Neural cell (in vitro differentiated cells): ENCODE measurements around the gene FAM76B. TPM values are rescaled to one million over a fixed set of nuclear protein-coding genes. Genes with fewer than 3 reads are reported as not detected.

Source experiments
- H2AFZ ChIP-seq: fragments of 200-600, 300-800 bp; sonication (generic), shearing (Covaris generic); 2 replicates; pipeline ENCODE4 v1.6.0; 2014; ENCODE audit warnings: low read depth, mild to moderate bottlenecking, antibody characterized with exemption, low read length, moderate library complexity
- H3F3A ChIP-seq: fragments of 200-600 bp; shearing (Covaris generic); 2 replicates; pipeline ENCODE4 v1.6.1; 2016; ENCODE audit warnings: mild to moderate bottlenecking, moderate library complexity, mixed read lengths, antibody characterized with exemption, low read length; ENCODE audit not compliant: insufficient read depth, poor library complexity, severe bottlenecking
- H3K27ac ChIP-seq: fragments of 200-600, 300-800 bp; sonication (generic), shearing (Covaris generic); 2 replicates; pipeline ENCODE4 v1.5.1; 2014; ENCODE audit warnings: mild to moderate bottlenecking, low read length, moderate library complexity
- H3K27me3 ChIP-seq: fragments of 300-800, 200-600 bp; sonication (generic), shearing (Covaris generic); 2 replicates; pipeline ENCODE4 v1.6.0; 2014; ENCODE audit warnings: mild to moderate bottlenecking, low read depth, low read length, moderate library complexity; ENCODE audit not compliant: insufficient read depth
- H3K36me3 ChIP-seq: fragments of 300-800, 200-600 bp; sonication (generic), shearing (Covaris generic); 2 replicates; pipeline ENCODE4 v1.5.1; 2014; ENCODE audit warnings: mild to moderate bottlenecking, antibody characterized with exemption, low read length, moderate library complexity; ENCODE audit not compliant: insufficient read depth
- H3K4me2 ChIP-seq: fragments of 300-800, 200-600 bp; sonication (generic), shearing (Covaris generic); 2 replicates; pipeline ENCODE4 v1.6.0; 2014; ENCODE audit warnings: mild to moderate bottlenecking, low read length
- H3K4me3 ChIP-seq: fragments of 300-800, 200-600 bp; sonication (generic), shearing (Covaris generic); 2 replicates; pipeline ENCODE4 v1.5.1; 2014; ENCODE audit warnings: mild to moderate bottlenecking, low read length, moderate library complexity
- H3K79me2 ChIP-seq: fragments of 200-600 bp; shearing (Covaris generic); replicated peaks from 2 replicates; pipeline ENCODE4 v1.6.0; 2014; ENCODE audit warnings: mild to moderate bottlenecking, low read length, moderate library complexity; ENCODE audit not compliant: insufficient read depth
- H3K9ac ChIP-seq: fragments of 300-800, 200-600 bp; sonication (generic), shearing (Covaris generic); 2 replicates; pipeline ENCODE4 v1.6.1; 2016; ENCODE audit warnings: mild to moderate bottlenecking, low read length, mixed read lengths
- H3K9me2 ChIP-seq: fragments of 200-600 bp; shearing (Covaris generic); 2 replicates; pipeline ENCODE4 v1.6.1; 2016; ENCODE audit warnings: mild to moderate bottlenecking, low read length, mixed read lengths; ENCODE audit not compliant: insufficient read depth
- H3K9me3 ChIP-seq: fragments of 200-600, 300-800 bp; sonication (generic), shearing (Covaris generic); 2 replicates; pipeline ENCODE4 v1.6.1; 2016; ENCODE audit warnings: mild to moderate bottlenecking, mixed run types, low read length, moderate library complexity, mixed read lengths
- H4K20me1 ChIP-seq: fragments of 200-600 bp; shearing (Covaris generic); 2 replicates; pipeline ENCODE4 v1.6.1; 2016; ENCODE audit warnings: mild to moderate bottlenecking, mixed run types; ENCODE audit not compliant: insufficient read depth
- EP300 ChIP-seq: fragments of 450-650 bp; conservative IDR thresholded peaks from 2 replicates; pipeline ENCODE4 v1.6.1; 2014; ENCODE audit warnings: antibody characterized with exemption, mild to moderate bottlenecking, moderate library complexity; ENCODE audit not compliant: poor library complexity, severe bottlenecking
- POLR2AphosphoS5 ChIP-seq: IDR thresholded peaks from 2 replicates; pipeline ENCODE4 v1.6.1; 2012
- RAD21 ChIP-seq: fragments of 450-650 bp; conservative IDR thresholded peaks from 2 replicates; pipeline ENCODE4 v1.6.1; 2014; ENCODE audit warnings: antibody characterized with exemption, mild to moderate bottlenecking, moderate library complexity
- SMC3 ChIP-seq: fragments of 450-650 bp; conservative IDR thresholded peaks from 2 replicates; pipeline ENCODE4 v1.6.1; 2014; ENCODE audit warnings: antibody characterized with exemption, mild to moderate bottlenecking, moderate library complexity; ENCODE audit not compliant: poor library complexity
- TAF1 ChIP-seq: IDR thresholded peaks from 2 replicates; pipeline ENCODE4 v1.6.1; 2012; ENCODE audit warnings: low read depth
- polyA plus RNA-seq: library from polyadenylated mRNA; depleted of rRNA; stranded (reverse); fragments of >200 nt; gene quantifications from 2 replicates; pipeline ENCODE4 v1.2.3, GENCODE V29; 2014
- TF ChIP-seq, protein P1 (sequence below): IDR thresholded peaks from 2 replicates; pipeline ENCODE4 v1.6.1; 2012; ENCODE audit warnings: borderline replicate concordance
- TF ChIP-seq, protein P2 (sequence below): fragments of 450-650 bp; IDR thresholded peaks from 2 replicates; pipeline ENCODE4 v1.5.1; 2014; ENCODE audit warnings: antibody characterized with exemption, mild to moderate bottlenecking, moderate library complexity; ENCODE audit not compliant: poor library complexity, severe bottlenecking

The FAM76B gene
- polyA plus RNA-seq, 1 donor from 2014 or later, result 139 TPM

DNA sequence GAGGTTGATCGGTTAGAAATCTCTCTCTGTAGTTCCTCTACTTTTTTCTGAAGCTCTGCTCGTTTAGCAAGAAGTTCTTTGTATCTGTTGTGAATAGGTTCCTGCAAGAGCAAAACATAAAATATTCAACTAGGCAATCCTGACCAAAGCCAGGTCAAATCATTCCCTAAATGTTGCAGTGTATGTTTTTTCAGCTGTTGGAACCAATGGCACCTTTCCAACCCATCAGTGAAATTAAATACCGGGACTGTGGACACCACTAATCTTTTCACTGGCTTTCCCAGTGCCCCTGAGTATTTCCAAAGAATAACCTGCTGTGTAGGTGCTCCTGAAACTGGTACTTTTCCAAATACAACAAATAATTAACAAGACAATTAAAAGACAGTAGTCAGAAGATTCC is 45.8 kb upstream of the FAM76B start:
- no peak for TF ChIP-seq SMC3
- no peak for TF ChIP-seq EP300
- TF ChIP-seq, protein P1, sequence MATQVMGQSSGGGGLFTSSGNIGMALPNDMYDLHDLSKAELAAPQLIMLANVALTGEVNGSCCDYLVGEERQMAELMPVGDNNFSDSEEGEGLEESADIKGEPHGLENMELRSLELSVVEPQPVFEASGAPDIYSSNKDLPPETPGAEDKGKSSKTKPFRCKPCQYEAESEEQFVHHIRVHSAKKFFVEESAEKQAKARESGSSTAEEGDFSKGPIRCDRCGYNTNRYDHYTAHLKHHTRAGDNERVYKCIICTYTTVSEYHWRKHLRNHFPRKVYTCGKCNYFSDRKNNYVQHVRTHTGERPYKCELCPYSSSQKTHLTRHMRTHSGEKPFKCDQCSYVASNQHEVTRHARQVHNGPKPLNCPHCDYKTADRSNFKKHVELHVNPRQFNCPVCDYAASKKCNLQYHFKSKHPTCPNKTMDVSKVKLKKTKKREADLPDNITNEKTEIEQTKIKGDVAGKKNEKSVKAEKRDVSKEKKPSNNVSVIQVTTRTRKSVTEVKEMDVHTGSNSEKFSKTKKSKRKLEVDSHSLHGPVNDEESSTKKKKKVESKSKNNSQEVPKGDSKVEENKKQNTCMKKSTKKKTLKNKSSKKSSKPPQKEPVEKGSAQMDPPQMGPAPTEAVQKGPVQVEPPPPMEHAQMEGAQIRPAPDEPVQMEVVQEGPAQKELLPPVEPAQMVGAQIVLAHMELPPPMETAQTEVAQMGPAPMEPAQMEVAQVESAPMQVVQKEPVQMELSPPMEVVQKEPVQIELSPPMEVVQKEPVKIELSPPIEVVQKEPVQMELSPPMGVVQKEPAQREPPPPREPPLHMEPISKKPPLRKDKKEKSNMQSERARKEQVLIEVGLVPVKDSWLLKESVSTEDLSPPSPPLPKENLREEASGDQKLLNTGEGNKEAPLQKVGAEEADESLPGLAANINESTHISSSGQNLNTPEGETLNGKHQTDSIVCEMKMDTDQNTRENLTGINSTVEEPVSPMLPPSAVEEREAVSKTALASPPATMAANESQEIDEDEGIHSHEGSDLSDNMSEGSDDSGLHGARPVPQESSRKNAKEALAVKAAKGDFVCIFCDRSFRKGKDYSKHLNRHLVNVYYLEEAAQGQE, result no peak
- no peak for TF ChIP-seq TAF1
- TF ChIP-seq, protein P2, sequence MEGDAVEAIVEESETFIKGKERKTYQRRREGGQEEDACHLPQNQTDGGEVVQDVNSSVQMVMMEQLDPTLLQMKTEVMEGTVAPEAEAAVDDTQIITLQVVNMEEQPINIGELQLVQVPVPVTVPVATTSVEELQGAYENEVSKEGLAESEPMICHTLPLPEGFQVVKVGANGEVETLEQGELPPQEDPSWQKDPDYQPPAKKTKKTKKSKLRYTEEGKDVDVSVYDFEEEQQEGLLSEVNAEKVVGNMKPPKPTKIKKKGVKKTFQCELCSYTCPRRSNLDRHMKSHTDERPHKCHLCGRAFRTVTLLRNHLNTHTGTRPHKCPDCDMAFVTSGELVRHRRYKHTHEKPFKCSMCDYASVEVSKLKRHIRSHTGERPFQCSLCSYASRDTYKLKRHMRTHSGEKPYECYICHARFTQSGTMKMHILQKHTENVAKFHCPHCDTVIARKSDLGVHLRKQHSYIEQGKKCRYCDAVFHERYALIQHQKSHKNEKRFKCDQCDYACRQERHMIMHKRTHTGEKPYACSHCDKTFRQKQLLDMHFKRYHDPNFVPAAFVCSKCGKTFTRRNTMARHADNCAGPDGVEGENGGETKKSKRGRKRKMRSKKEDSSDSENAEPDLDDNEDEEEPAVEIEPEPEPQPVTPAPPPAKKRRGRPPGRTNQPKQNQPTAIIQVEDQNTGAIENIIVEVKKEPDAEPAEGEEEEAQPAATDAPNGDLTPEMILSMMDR, result no peak
- no peaks in the 10 kb centered on the region for H4K20me1 ChIP-seq
- no peaks in the 10 kb centered on the region for H3K79me2 ChIP-seq
- no peak overlapping the region for H3K27ac ChIP-seq
- H3K9me2 ChIP-seq, result no peaks in the 10 kb centered on the region
- H3K27me3 ChIP-seq, result no peaks in the 10 kb centered on the region
- H3K4me2 ChIP-seq, result no peak overlapping the region
- H2AFZ ChIP-seq, result no peak overlapping the region
- peaks cover 12% of the 10 kb centered on the region for H3K36me3 ChIP-seq
- no peak overlapping the region for H3K4me3 ChIP-seq
- no peaks in the 10 kb centered on the region for H3K9me3 ChIP-seq
- no peaks in the 10 kb centered on the region for H3F3A ChIP-seq
- no peak overlapping the region for H3K9ac ChIP-seq

DNA sequence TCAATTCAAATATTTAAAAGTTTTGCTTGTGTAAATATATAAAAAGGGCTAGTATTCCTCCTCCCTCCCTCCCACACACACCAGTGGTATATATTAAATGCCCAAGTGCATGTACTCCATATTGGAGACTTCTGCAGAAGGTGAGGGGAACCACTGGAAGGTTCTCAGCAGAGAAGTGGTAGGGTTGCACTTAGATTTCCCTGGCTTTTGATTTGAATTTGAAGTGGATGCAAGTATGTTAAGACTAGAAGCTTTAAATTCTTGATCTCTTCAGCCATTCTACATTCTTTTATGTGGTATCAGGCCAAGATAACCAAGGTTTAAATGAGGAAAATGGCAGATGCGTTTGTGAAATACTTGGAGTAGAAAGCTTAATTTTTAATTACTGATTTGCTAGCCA is 43.8 kb upstream of the FAM76B start:
- Histone ChIP-seq H3K36me3 (peaks cover 5% of the 10 kb centered on the region), H3K4me3 (no peak overlapping the region), H3K27me3 (no peaks in the 10 kb centered on the region), H3K9me3 (no peaks in the 10 kb centered on the region), H4K20me1 (no peaks in the 10 kb centered on the region), H3K9me2 (no peaks in the 10 kb centered on the region), H3K79me2 (no peaks in the 10 kb centered on the region), H3K27ac (no peak overlapping the region), H2AFZ (no peak overlapping the region), H3F3A (no peaks in the 10 kb centered on the region), H3K4me2 (no peak overlapping the region), H3K9ac (no peak overlapping the region)
- TF ChIP-seq POLR2AphosphoS5, result no peak
- TF ChIP-seq RAD21, result no peak
- TF ChIP-seq, protein P1, result no peak
- no peak for TF ChIP-seq EP300
